OCI-LY7 (cell line): ENCODE data around the gene HOXB3.

Source experiments
- CTCF ChIP-seq: fragments of 200-600 bp; sonication (generic); conservative IDR thresholded peaks from 2 replicates; pipeline ENCODE4 v1.5.1; 2014; ENCODE audit warnings: mild to moderate bottlenecking, antibody characterized with exemption, low read length, moderate library complexity, mixed read lengths
- EZH2phosphoT487 ChIP-seq: fragments of 200-600 bp; sonication (generic); IDR thresholded peaks from 2 replicates; pipeline ENCODE4 v1.6.1; 2018; ENCODE audit warnings: low read depth, borderline replicate concordance, mild to moderate bottlenecking, mixed run types, antibody characterized with exemption, low read length, moderate library complexity, mixed read lengths

DNA sequence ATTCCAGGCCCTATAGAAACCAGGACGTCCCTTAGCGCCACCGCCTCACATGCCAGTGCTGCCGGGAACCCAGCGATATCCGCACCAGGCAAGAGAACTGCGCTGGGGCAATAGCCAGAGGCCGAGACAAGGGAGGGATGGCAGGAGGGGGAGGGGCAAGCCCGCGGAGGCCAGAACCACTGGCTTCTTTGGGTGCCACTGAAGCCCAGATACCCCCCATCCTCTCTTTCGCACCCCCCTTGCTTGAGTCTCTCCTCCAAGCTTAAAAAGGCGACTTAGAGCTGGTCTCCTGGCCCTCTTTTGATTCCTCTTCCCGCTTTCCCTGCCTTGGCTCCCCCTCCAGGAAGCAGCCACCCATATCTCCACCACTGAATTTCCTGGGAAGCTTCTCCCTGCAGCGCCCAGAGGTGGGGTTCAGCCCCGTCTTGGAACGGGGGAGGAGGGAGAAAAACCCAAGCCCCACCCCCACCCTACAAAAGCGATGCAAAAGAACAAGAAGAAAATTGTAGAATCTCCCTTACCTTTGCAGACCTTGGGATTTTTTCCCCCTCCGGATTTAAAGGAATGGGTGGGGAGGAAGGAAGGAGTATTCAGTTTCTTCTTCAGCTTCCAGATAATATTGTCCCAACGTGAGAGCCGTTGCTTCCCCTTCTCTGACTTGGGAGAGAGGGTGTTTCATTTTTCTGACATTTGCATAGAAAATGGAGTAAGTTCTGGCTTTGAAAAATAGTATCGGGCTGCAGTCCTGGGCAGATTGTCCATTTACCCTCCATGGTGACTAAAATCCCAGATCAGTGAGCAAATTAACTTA lies 14.1 kb upstream of the HOXB3 start:
- no peak for TF ChIP-seq CTCF
- no peak for TF ChIP-seq EZH2phosphoT487
